C4-2B (cell line): Measurements from ENCODE around the gene KCNK16.

ENCODE experiments used
- ZFX ChIP-seq: fragments of 450-650 bp; IDR thresholded peaks from 2 replicates; pipeline ENCODE4 v1.6.1; 2017
- TF ChIP-seq, protein P1 (sequence below): fragments of 450-650 bp; conservative IDR thresholded peaks from 2 replicates; pipeline ENCODE4 v1.5.1; 2017; ENCODE audit warnings: mild to moderate bottlenecking

- TF ChIP-seq, protein P1, sequence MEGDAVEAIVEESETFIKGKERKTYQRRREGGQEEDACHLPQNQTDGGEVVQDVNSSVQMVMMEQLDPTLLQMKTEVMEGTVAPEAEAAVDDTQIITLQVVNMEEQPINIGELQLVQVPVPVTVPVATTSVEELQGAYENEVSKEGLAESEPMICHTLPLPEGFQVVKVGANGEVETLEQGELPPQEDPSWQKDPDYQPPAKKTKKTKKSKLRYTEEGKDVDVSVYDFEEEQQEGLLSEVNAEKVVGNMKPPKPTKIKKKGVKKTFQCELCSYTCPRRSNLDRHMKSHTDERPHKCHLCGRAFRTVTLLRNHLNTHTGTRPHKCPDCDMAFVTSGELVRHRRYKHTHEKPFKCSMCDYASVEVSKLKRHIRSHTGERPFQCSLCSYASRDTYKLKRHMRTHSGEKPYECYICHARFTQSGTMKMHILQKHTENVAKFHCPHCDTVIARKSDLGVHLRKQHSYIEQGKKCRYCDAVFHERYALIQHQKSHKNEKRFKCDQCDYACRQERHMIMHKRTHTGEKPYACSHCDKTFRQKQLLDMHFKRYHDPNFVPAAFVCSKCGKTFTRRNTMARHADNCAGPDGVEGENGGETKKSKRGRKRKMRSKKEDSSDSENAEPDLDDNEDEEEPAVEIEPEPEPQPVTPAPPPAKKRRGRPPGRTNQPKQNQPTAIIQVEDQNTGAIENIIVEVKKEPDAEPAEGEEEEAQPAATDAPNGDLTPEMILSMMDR = no peak
- TF ChIP-seq ZFX = no peak
These were observed 19.4 kb upstream of the KCNK16 start for GRCh38 chr6:39341937-39342336.
